H7 (cell line): ENCODE results near the gene RIN1. TPM values are rescaled to one million over a fixed set of nuclear protein-coding genes. Genes with fewer than 3 reads are reported as not detected.
"Not testable (repeated sequence)": the region's sequence is repeated elsewhere in the genome, so short reads cannot be mapped to it uniquely, and the experiment has no call there.

ENCODE experiments used
- DNase-seq: peaks from one replicate; pipeline ENCODE4 v3.0.0; 2012
- H3K27me3 ChIP-seq: 2 replicates; pipeline ENCODE4 v1.6.0; 2011; ENCODE audit warnings: mild to moderate bottlenecking, low read length; ENCODE audit not compliant: control insufficient read depth, insufficient read depth
- H3K36me3 ChIP-seq: replicated peaks from 2 replicates; pipeline ENCODE4 v1.5.1; 2011; ENCODE audit warnings: low read length; ENCODE audit not compliant: control insufficient read depth, insufficient read depth
- H3K4me3 ChIP-seq: 2 replicates; pipeline ENCODE4 v1.5.1; 2011; ENCODE audit warnings: low read depth, mild to moderate bottlenecking, control low read depth, low read length, moderate library complexity; ENCODE audit not compliant: insufficient read depth
- total RNA-seq: library from RNA; depleted of rRNA; stranded (reverse); fragments of >200 nt; shearing (Covaris generic); gene quantifications from 2 replicates; pipeline ENCODE4 v1.2.3, GENCODE V29; 2014

RIN1 gene
- total RNA-seq, 1 experiment from 2014 or later: 7.2 TPM

DNA sequence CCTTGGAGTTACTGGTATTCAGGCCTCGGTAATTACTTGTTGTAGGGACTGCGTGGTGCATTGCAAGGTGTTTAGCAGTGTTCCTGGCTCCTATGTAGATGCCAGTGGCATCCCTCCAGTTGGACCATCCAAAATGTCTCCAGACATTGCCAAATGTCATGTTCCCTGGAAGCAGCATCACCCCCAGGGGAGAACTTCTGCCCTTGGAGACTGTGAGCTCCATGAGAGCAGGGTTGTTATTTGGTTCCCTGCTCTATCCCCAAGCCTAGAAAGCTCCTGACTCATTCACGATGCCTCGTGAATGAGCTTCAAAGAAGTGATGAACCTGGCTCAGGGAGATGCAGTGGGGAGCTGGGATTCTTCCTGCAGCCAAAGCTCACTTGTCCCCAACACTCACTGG lies 14.6 kb downstream of the RIN1 start:
- H3K4me3 ChIP-seq: no peak overlapping the region
- no peaks in the 10 kb centered on the region for H3K36me3 ChIP-seq
- no peaks in the 10 kb centered on the region for H3K27me3 ChIP-seq
- no peak for DNase-seq

GRCh38 chr11:66320748-66321147 lies 15.5 kb downstream of the RIN1 start:
- H3K4me3 ChIP-seq, H3K27me3 ChIP-seq, DNase-seq, H3K36me3 ChIP-seq: not testable (repeated sequence)

DNA sequence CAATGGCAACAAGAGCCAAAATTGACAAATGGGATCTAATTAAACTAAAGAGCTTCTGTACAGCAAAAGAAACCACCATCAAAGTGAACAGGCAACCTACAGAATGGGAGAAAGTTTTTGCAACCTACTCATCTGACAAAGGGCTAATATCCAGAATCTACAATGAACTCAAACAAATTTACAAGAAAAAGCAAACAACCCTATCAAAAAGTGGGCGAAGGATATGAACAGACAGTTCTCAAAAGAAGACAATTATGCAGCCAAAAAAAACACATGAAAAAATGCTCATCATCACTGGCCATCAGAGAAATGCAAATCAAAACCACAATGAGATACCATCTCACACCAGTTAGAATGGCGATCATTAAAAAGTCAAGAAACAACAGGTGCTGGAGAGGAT lies 15.9 kb downstream of the RIN1 start:
- not testable (repeated sequence) for H3K27me3 ChIP-seq, DNase-seq, H3K36me3 ChIP-seq, H3K4me3 ChIP-seq

DNA sequence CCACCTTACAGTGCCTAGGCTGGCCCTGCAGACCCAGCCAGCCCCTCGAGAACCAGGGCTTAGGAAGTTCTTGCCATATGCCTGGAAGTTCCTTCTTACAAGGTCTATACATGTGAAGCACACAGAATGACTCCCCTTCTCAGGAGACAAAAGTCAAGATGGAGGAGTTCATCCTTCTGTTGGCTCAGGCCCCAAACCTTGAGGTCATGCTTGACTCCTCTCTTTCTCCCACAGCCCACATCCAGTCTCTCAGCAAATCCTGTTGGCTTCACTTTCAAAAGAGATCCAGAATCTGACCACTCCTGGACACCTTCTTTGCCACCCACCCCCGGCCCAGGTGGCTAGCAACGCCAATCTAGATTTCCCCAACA lies 17.6 kb downstream of the RIN1 start:
- no peaks in the 10 kb centered on the region for H3K36me3 ChIP-seq
- DNase-seq: no peak
- H3K4me3 ChIP-seq: no peak overlapping the region
- no peaks in the 10 kb centered on the region for H3K27me3 ChIP-seq

- no peaks in the 10 kb centered on the region for H3K36me3 ChIP-seq
- no peak overlapping the region for H3K4me3 ChIP-seq
- no peaks in the 10 kb centered on the region for H3K27me3 ChIP-seq
- peak; percentile 77 for DNase-seq
Measured at GRCh38 chr11:66317723-66318599, 18.3 kb downstream of the RIN1 start.

GRCh38 chr11:66317322-66317722 lies 18.9 kb downstream of the RIN1 start:
- Histone ChIP-seq H3K27me3 (no peaks in the 10 kb centered on the region), H3K4me3 (peak overlapping the region; percentile 21; the same call in 1 of the 2 replicates), H3K36me3 (no peaks in the 10 kb centered on the region)
- peak; percentile 73 for DNase-seq

DNA sequence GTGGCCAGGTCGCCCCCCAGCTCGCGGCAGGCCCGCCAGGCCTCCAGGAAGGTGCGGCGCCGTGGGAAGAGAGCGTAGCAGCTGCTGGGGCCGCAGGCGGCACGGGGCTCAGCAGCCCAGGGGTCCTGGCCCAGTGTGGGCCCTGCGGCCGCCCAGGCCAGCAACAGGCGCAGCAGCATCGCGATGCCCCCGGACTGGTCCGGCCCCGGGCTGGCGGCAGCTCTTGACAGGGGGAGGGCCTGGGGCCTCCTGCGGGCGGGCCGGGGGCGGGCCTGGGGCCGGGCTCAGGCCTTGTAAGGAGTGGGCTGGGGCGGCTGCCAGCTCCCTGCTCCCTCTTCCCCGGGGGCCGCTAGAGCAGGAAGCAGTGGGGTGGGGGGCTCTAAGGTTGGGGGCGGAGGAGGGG lies 19.4 kb downstream of the RIN1 start, which contains the start of gene CD248:
CD248 (minus strand) TSS at position 196 of the 403 bp plus-strand sequence; CDS start at position 179, 17 bp downstream.
- peak within 1 kb of the TSS; percentile 21; the same call in 1 of the 2 replicates for H3K4me3 ChIP-seq
- H3K36me3 ChIP-seq: no peaks in the 10 kb centered on the region
- no peaks in the 10 kb centered on the region for H3K27me3 ChIP-seq
- peak; percentile 92 for DNase-seq

- H3K4me3 ChIP-seq: no peak overlapping the region
- no peaks in the 10 kb centered on the region for H3K27me3 ChIP-seq
- DNase-seq: no peak
- no peaks in the 10 kb centered on the region for H3K36me3 ChIP-seq
Measured at GRCh38 chr11:66315921-66316811, 20.1 kb downstream of the RIN1 start.

DNA sequence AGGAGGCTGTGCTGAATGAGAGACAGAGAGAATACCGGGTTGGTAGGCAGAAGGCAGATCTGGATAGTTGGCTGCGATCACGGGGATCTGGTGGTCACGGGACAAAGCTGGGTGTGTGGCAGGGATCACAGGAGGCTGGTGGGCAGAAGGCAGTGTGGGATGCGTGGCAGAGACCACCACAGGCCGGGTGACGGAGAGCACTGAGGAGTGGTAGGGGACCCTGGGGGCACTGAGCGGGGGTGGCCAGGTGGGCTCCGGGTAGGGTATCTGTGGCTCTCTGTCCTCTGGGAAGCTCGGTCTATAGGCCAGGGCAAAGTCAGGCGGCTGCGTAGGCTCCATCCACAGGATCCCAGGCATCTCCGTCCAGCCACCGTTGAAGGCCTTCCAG lies 20.7 kb downstream of the RIN1 start:
- H3K36me3 ChIP-seq: no peaks in the 10 kb centered on the region
- no peak overlapping the region for H3K4me3 ChIP-seq
- no peaks in the 10 kb centered on the region for H3K27me3 ChIP-seq
- DNase-seq: no peak

DNA sequence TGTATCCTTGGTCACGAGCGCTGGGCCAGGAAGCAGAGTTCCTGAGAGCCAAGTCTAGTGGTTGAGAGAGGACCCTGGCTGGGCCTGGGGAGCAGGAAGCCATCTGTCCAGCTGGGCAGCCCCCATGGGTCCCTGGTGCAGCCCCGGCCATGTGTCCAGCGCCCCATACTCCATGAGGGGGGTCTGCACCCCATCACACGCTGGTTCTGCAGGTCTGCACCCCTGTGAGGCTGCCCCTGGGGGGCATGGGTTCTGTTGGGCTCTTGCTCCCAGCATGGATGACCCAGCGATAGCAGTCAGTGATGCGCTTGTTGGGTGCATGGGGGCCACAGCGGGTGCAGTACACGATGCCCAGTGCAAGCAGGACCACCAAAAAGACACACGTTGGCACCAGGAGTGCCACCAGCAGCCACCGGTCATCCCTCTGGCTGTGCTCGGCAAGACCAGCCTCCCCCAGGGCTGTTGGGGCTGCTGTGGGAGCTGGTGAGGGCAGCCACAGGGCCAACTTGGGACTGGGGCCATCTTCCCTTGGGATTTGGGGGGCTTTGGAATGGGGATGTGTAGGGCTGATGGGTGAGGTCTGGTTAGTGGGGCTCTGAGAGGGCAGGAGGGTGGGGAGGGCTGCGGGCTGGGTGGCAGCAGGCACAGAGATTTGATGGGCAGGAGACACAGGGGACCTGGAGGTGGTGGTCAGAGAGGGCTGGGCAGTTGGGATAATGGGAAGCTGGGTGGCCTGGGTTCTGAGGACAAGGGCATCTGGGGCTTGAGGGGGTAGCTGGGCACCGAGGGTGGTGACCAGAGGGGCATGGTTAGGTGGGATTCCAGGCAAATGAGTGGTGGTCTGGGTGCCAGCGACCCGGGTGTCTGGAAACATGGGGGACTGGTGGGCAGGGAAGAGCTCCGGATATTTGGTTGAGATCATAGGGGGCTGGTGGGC lies 21.4 kb downstream of the RIN1 start:
- Histone ChIP-seq H3K27me3 (no peaks in the 10 kb centered on the region), H3K4me3 (no peak overlapping the region), H3K36me3 (no peaks in the 10 kb centered on the region)
- no peak for DNase-seq

DNA sequence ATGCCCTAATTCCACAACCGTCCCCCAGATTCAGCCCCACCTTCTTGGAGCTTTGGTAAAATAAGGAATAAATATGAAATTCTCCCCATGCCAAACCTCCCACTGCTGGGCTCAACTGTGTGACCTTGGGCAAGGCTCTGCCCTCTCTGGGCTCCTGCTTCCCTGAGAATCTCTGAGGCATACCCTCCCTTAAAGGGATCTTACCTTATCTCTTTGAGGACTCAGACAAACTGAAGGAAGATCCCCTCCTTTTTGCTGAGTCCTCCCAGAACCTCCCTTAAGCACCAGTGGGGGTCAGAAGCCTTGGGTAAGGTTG lies 22.1 kb downstream of the RIN1 start:
- Histone ChIP-seq H3K36me3 (no peaks in the 10 kb centered on the region), H3K27me3 (no peaks in the 10 kb centered on the region), H3K4me3 (no peak overlapping the region)
- no peak for DNase-seq

DNA sequence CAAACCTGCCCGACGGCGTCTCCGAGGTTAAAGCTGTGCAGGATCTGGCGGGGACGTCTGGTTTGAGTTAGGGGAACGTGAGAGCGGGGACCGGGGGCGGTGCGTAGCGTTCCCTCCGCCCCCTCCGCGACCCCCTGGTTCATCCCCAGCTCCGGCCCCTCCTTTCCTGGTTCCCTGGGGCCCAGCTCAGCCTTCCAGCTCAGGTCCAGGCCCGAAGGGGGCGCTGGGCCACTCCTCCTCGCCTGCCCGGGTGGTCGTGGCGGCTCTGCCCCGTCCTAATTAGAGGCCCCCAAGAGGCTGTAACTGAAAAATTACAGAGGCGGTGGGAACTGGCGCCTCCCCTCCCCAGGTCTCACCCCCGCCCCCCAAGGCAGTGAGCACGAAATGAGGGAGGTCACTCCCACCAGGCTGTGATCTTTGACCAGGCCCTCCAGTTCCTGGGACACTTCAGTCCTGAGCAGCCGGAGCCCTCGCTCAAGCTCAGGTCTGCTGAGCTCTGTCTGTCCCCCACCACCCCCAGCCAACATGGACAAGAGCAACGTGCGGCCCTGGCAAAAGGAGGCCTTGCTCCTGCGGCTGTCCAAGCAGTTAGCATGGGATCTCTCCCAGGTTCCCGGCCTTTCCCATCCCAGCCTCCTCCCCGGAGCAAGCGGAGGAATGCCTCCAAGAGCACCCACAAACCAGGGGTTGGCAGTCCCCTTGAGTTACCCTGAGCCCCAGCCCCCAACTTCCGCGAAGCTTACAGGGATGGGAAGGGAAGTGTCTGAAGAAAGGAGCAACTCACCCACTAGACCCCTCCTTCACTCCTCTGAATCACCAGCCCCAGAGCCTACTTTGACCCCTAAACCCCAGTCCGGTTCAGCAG lies 22.7 kb downstream of the RIN1 start:
- peak; percentile 91 for DNase-seq
- Histone ChIP-seq H3K36me3 (no peaks in the 10 kb centered on the region), H3K27me3 (no peaks in the 10 kb centered on the region), H3K4me3 (peak overlapping the region; percentile 57)

- H3K4me3 ChIP-seq: peak overlapping the region; percentile 76
- no peaks in the 10 kb centered on the region for H3K27me3 ChIP-seq
- DNase-seq: peak; percentile 99
- H3K36me3 ChIP-seq: no peaks in the 10 kb centered on the region
Measured at GRCh38 chr11:66312549-66313320, 23.5 kb downstream of the RIN1 start.
